Astrocyte (in vitro differentiated cells and primary cell): ENCODE data around the gene NEU2. TPM values are rescaled to one million over a fixed set of nuclear protein-coding genes. Genes with fewer than 3 reads are reported as not detected.

Source experiments
- DNase-seq: peaks from one replicate; pipeline ENCODE4 v3.0.0-alpha.2; 2010; ENCODE audit warnings: low read depth
- FAIRE-seq: peaks from 2 replicates; lab custom pipeline; 2011; peaks lifted over from hg19 to GRCh38; lab: Jason Lieb, UNC
- H2AFZ ChIP-seq: 2 replicates; pipeline ENCODE4 v1.6.0; 2012; ENCODE audit warnings: low read depth, low read length, inconsistent platforms
- H3K27ac ChIP-seq: 2 replicates; pipeline ENCODE4 v1.5.1; 2011; ENCODE audit warnings: low read depth, low read length, inconsistent platforms
- H3K27me3 ChIP-seq: 2 replicates; pipeline ENCODE4 v1.6.0; 2011; ENCODE audit warnings: low read length, inconsistent platforms; ENCODE audit not compliant: insufficient read depth
- H3K36me3 ChIP-seq: 2 replicates; pipeline ENCODE4 v1.5.1; 2011; ENCODE audit warnings: low read length, inconsistent platforms; ENCODE audit not compliant: insufficient read depth
- H3K4me1 ChIP-seq: 2 replicates; pipeline ENCODE4 v1.5.1; 2011; ENCODE audit warnings: low read length, inconsistent platforms; ENCODE audit not compliant: insufficient read depth
- H3K4me2 ChIP-seq: 2 replicates; pipeline ENCODE4 v1.6.0; 2012; ENCODE audit warnings: low read length, inconsistent platforms
- H3K4me3 ChIP-seq: 2 replicates; pipeline ENCODE4 v1.5.1; 2011; ENCODE audit warnings: low read depth, mild to moderate bottlenecking, low read length, inconsistent platforms; ENCODE audit not compliant: insufficient read depth
- H3K79me2 ChIP-seq: 2 replicates; pipeline ENCODE4 v1.6.0; 2012; ENCODE audit warnings: mild to moderate bottlenecking, low read length, inconsistent platforms; ENCODE audit not compliant: insufficient read depth
- H3K9ac ChIP-seq: 2 replicates; pipeline ENCODE4 v1.6.0; 2012; ENCODE audit warnings: mild to moderate bottlenecking, low read length, inconsistent platforms
- H3K9me3 ChIP-seq: 2 replicates; pipeline ENCODE4 v1.5.1; 2012; ENCODE audit warnings: low read depth, mild to moderate bottlenecking, low read length, inconsistent platforms; ENCODE audit not compliant: insufficient read depth
- H4K20me1 ChIP-seq: 2 replicates; pipeline ENCODE4 v1.6.0; 2012; ENCODE audit warnings: low read length, inconsistent platforms; ENCODE audit not compliant: insufficient read depth
- H3K27ac Mint-ChIP-seq: one replicate; pipeline ENCODE4 v1.8.0; 2021; ENCODE audit warnings: mild to moderate bottlenecking, mixed read lengths; ENCODE audit not compliant: unreplicated experiment
- H3K27me3 Mint-ChIP-seq: one replicate; pipeline ENCODE4 v1.8.0; 2021; ENCODE audit warnings: low read depth, mixed read lengths; ENCODE audit not compliant: unreplicated experiment
- H3K36me3 Mint-ChIP-seq: one replicate; pipeline ENCODE4 v1.8.0; 2021; ENCODE audit warnings: low read depth, mixed read lengths; ENCODE audit not compliant: unreplicated experiment
- H3K4me1 Mint-ChIP-seq: one replicate; pipeline ENCODE4 v1.8.0; 2021; ENCODE audit warnings: low read depth, mixed read lengths; ENCODE audit not compliant: unreplicated experiment
- H3K4me3 Mint-ChIP-seq: one replicate; pipeline ENCODE4 v1.8.0; 2021; ENCODE audit warnings: mild to moderate bottlenecking, moderate library complexity, mixed read lengths; ENCODE audit not compliant: unreplicated experiment
- H3K9me3 Mint-ChIP-seq: one replicate; pipeline ENCODE4 v1.8.0; 2021; ENCODE audit warnings: mild to moderate bottlenecking, mixed read lengths; ENCODE audit not compliant: unreplicated experiment
- EZH2 ChIP-seq: IDR thresholded peaks from 2 replicates; pipeline ENCODE4 v1.6.1; 2012; ENCODE audit warnings: mild to moderate bottlenecking, low read length, inconsistent platforms; ENCODE audit not compliant: insufficient read depth
- total RNA-seq: library from RNA; stranded (reverse); gene quantifications from 2 replicates; pipeline ENCODE4 v1.2.1, GENCODE V29; 2021
- TF ChIP-seq, protein P1 (sequence below): IDR thresholded peaks from 2 replicates; pipeline ENCODE4 v1.5.1; 2011; ENCODE audit warnings: low read depth, mild to moderate bottlenecking, inconsistent platforms, low read length, moderate library complexity; ENCODE audit not compliant: insufficient read depth

NEU2 gene
- total RNA-seq, 1 donor from 2014 or later: not detected

DNA sequence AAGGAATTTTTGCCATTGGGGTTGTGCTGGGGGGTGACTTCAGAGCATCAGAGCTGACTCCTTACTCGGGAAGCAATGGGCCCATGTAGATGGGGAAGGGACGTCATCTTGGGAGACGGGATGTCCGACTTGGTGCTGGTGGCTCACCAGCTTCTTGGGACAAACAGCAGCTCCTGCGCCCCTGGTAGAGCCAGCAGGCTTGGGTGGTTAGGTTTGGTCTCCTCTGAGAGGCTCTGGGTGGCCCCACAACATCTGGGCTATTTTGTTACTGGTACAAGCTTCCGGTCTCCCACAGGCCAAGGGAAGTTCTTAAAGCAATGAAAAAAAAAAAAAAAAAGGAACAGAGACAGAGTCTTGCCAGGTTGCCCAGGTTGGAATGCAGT is 21.2 kb upstream of the NEU2 start:
- Histone ChIP-seq H3K9ac (no peak overlapping the region), H3K4me1 (no peaks in the 10 kb centered on the region), H3K27me3 (no peaks in the 10 kb centered on the region), H3K9me3 (no peaks in the 10 kb centered on the region), H3K79me2 (no peaks in the 10 kb centered on the region), H4K20me1 (no peaks in the 10 kb centered on the region), H2AFZ (no peak overlapping the region), H3K36me3 (no peaks in the 10 kb centered on the region), H3K4me2 (no peak overlapping the region), H3K4me3 (no peak overlapping the region), H3K27ac (no peak overlapping the region)
- Mint-ChIP-seq H3K9me3 (peaks cover 2% of the 10 kb centered on the region), H3K4me3 (no peak overlapping the region), H3K27ac (no peak overlapping the region), H3K36me3 (no peaks in the 10 kb centered on the region), H3K27me3 (peaks cover 24% of the 10 kb centered on the region), H3K4me1 (no peaks in the 10 kb centered on the region)
- FAIRE-seq (no peak), DNase-seq (no peak)
- TF ChIP-seq, protein P1, sequence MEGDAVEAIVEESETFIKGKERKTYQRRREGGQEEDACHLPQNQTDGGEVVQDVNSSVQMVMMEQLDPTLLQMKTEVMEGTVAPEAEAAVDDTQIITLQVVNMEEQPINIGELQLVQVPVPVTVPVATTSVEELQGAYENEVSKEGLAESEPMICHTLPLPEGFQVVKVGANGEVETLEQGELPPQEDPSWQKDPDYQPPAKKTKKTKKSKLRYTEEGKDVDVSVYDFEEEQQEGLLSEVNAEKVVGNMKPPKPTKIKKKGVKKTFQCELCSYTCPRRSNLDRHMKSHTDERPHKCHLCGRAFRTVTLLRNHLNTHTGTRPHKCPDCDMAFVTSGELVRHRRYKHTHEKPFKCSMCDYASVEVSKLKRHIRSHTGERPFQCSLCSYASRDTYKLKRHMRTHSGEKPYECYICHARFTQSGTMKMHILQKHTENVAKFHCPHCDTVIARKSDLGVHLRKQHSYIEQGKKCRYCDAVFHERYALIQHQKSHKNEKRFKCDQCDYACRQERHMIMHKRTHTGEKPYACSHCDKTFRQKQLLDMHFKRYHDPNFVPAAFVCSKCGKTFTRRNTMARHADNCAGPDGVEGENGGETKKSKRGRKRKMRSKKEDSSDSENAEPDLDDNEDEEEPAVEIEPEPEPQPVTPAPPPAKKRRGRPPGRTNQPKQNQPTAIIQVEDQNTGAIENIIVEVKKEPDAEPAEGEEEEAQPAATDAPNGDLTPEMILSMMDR: no peak
- TF ChIP-seq EZH2: no peak

DNA sequence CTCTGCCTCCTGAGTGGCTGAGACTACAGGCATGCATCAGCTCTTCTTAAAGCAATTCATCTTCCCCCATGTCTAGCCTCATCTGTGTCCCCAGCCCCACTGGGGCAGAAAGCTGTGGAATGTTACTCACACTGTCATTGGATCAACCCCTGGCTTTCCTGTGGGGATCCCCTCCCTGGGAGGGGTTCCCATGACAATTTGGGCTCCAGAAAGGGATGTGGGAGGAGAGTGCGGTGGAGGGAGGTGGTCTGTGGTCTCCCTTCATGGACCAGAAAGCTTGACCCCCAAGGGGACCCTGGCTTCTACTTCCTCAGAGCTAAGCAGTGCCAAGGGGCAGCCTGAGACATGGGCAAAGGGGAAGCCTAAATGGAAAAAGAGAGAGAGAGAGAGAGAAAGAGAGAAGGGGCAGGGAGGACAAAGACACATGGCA is 20.8 kb upstream of the NEU2 start:
- Histone ChIP-seq H3K27ac (no peak overlapping the region), H3K36me3 (no peaks in the 10 kb centered on the region), H3K9me3 (no peaks in the 10 kb centered on the region), H3K4me2 (no peak overlapping the region), H3K4me1 (no peaks in the 10 kb centered on the region), H3K79me2 (no peaks in the 10 kb centered on the region), H2AFZ (no peak overlapping the region), H3K9ac (no peak overlapping the region), H3K4me3 (no peak overlapping the region), H3K27me3 (no peaks in the 10 kb centered on the region), H4K20me1 (no peaks in the 10 kb centered on the region)
- TF ChIP-seq EZH2: no peak
- TF ChIP-seq, protein P1: no peak
- H3K9me3 Mint-ChIP-seq: peaks cover 2% of the 10 kb centered on the region
- DNase-seq (no peak), FAIRE-seq (no peak)
- H3K4me3 Mint-ChIP-seq: no peak overlapping the region
- no peaks in the 10 kb centered on the region for H3K36me3 Mint-ChIP-seq
- peaks cover 20% of the 10 kb centered on the region for H3K27me3 Mint-ChIP-seq
- no peaks in the 10 kb centered on the region for H3K4me1 Mint-ChIP-seq
- H3K27ac Mint-ChIP-seq: no peak overlapping the region

DNA sequence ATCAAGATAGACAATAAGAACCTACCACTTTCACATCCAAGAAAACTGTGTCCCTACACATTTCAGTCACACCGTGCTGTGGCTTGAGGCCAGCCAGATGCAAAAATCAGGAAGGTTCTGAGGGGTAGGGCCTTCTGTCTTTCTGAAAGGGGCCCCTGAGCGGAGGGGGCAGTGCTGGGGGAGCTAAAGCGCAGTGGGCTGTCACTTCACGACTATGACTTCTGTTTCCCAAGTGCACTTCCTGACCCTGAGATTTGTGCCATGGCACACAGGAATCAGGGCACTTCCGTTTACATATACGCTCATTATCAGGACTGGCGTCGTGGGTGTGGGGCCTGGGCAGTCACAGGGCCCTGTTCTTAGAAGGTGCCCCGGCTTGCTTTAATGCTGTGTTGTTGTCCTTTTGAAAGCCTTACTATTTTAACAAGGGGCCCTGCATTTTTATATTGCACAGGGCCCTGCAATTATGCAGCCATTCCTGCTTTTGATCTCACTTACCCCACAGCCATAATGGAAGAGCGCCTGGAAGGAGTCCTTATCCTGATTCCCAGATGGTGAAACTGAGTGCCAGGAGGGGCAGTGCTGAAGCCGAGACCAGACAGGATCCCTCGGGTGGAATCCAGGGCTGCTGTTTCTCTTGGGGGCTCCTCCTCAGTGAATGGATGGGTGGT is 20.0 kb upstream of the NEU2 start:
- TF ChIP-seq, protein P1: no peak
- no peak for DNase-seq

More for the DNA sequence above, 20.0 kb upstream of the NEU2 start:
- peaks cover 20% of the 10 kb centered on the region for H3K27me3 Mint-ChIP-seq
- Histone ChIP-seq H2AFZ (no peak overlapping the region), H3K79me2 (no peaks in the 10 kb centered on the region), H3K4me2 (no peak overlapping the region), H3K27me3 (no peaks in the 10 kb centered on the region), H3K27ac (no peak overlapping the region), H3K9me3 (no peaks in the 10 kb centered on the region), H3K4me1 (no peaks in the 10 kb centered on the region), H4K20me1 (no peaks in the 10 kb centered on the region), H3K36me3 (no peaks in the 10 kb centered on the region), H3K9ac (no peak overlapping the region), H3K4me3 (no peak overlapping the region)
- H3K27ac Mint-ChIP-seq: no peak overlapping the region
- no peak overlapping the region for H3K4me3 Mint-ChIP-seq
- H3K9me3 Mint-ChIP-seq: peaks cover 2% of the 10 kb centered on the region
- H3K36me3 Mint-ChIP-seq: no peaks in the 10 kb centered on the region
- no peaks in the 10 kb centered on the region for H3K4me1 Mint-ChIP-seq
- no peak for FAIRE-seq
